SJSA1 (cell line): Measurements from ENCODE around the gene GTF2IRD2. TPM values are rescaled to one million over a fixed set of nuclear protein-coding genes. Genes with fewer than 3 reads are reported as not detected.
"Not testable (repeated sequence)": the region's sequence is repeated elsewhere in the genome, so short reads cannot be mapped to it uniquely, and the experiment has no call there.

Experiments used
- DNase-seq, 2 experiments: peaks; one replicate each; pipeline ENCODE4 v3.0.0-alpha.2; 2015 to 2020; ENCODE audit warnings: low spot score in 2 of 2, low read depth in 1 of 2
- H3K27ac ChIP-seq: fragments of 250-450 bp; sonication (Bioruptor Pico); 2 replicates; pipeline ENCODE4 v1.5.1; 2020; ENCODE audit warnings: mild to moderate bottlenecking, moderate library complexity
- H3K27me3 ChIP-seq: fragments of 250-450 bp; sonication (Bioruptor Pico); replicated peaks from 2 replicates; pipeline ENCODE4 v1.5.1; 2020; ENCODE audit warnings: mild to moderate bottlenecking, moderate library complexity
- H3K36me3 ChIP-seq: fragments of 250-450 bp; sonication (Bioruptor Pico); 2 replicates; pipeline ENCODE4 v1.5.1; 2020; ENCODE audit warnings: mild to moderate bottlenecking
- H3K4me1 ChIP-seq: fragments of 250-450 bp; sonication (Bioruptor Pico); replicated peaks from 2 replicates; pipeline ENCODE4 v1.6.1; 2021; ENCODE audit warnings: mild to moderate bottlenecking
- H3K4me3 ChIP-seq: fragments of 250-450 bp; sonication (Bioruptor Pico); 2 replicates; pipeline ENCODE4 v1.5.1; 2020; ENCODE audit warnings: mild to moderate bottlenecking
- H3K9me3 ChIP-seq: fragments of 250-450 bp; sonication (Bioruptor Pico); replicated peaks from 2 replicates; pipeline ENCODE4 v1.5.1; 2020; ENCODE audit warnings: mild to moderate bottlenecking
- total RNA-seq: library from RNA; depleted of rRNA; stranded (reverse); fragments of >200 nt; shearing (Covaris generic); gene quantifications from 2 replicates; pipeline ENCODE4 v1.2.3, GENCODE V29; 2014; rRNA removed

GTF2IRD2 gene
- total RNA-seq: 6.7 and 8.8 TPM in 2 replicates

GRCh38 chr7:74850833-74851721 is at the start of gene GTF2IRD2:
TSS of gene GTF2IRD2 (minus strand) at chr7:74851605. CDS start at chr7:74836378, 15,227 bp downstream.
- not testable (repeated sequence) for H3K27me3 ChIP-seq, DNase-seq, H3K27ac ChIP-seq, H3K9me3 ChIP-seq, H3K4me3 ChIP-seq, H3K36me3 ChIP-seq, H3K4me1 ChIP-seq

- not testable (repeated sequence) for H3K4me1 ChIP-seq, H3K36me3 ChIP-seq, H3K9me3 ChIP-seq, H3K27me3 ChIP-seq
- peak; percentile 88 to 96 for DNase-seq
- Histone ChIP-seq H3K4me3 (peak overlapping the region; percentile 44), H3K27ac (peak overlapping the region; percentile 38; the same call in 1 of the 2 replicates)
These were observed 39.0 kb upstream of the GTF2IRD2 start for GRCh38 chr7:74890158-74891123.

GRCh38 chr7:74889518-74890129 is 38.2 kb upstream of the GTF2IRD2 start:
- H3K27ac ChIP-seq, H3K27me3 ChIP-seq, DNase-seq, H3K9me3 ChIP-seq, H3K36me3 ChIP-seq, H3K4me1 ChIP-seq: not testable (repeated sequence)
- H3K4me3 ChIP-seq: peak overlapping the region; percentile 18; the same call in 1 of the 2 replicates

GRCh38 chr7:74885295-74885694 is 33.9 kb upstream of the GTF2IRD2 start:
- not testable (repeated sequence) for H3K36me3 ChIP-seq, H3K4me3 ChIP-seq, H3K4me1 ChIP-seq, H3K9me3 ChIP-seq, H3K27ac ChIP-seq, DNase-seq, H3K27me3 ChIP-seq

- DNase-seq: not testable (repeated sequence)
These were observed 30.7 kb upstream of the GTF2IRD2 start for GRCh38 chr7:74882110-74882509.

GRCh38 chr7:74874748-74875512 is 23.5 kb upstream of the GTF2IRD2 start:
- not testable (repeated sequence) for H3K4me3 ChIP-seq, H3K9me3 ChIP-seq, H3K27ac ChIP-seq, H3K36me3 ChIP-seq, H3K27me3 ChIP-seq, H3K4me1 ChIP-seq
- DNase-seq: peak; percentile 33 to 58

More at GRCh38 chr7:74882110-74882509, 30.7 kb upstream of the GTF2IRD2 start:
- H3K27me3 ChIP-seq, H3K9me3 ChIP-seq, H3K4me3 ChIP-seq, H3K4me1 ChIP-seq, H3K36me3 ChIP-seq, H3K27ac ChIP-seq: not testable (repeated sequence)

- not testable (repeated sequence) for H3K27ac ChIP-seq, DNase-seq, H3K9me3 ChIP-seq
These were observed 22.8 kb upstream of the GTF2IRD2 start for GRCh38 chr7:74874104-74874747.

GRCh38 chr7:74872542-74872941 is 21.1 kb upstream of the GTF2IRD2 start:
- not testable (repeated sequence) for H3K4me1 ChIP-seq, H3K27ac ChIP-seq, H3K9me3 ChIP-seq, H3K27me3 ChIP-seq, H3K36me3 ChIP-seq, DNase-seq, H3K4me3 ChIP-seq

More at GRCh38 chr7:74874104-74874747, 22.8 kb upstream of the GTF2IRD2 start:
- H3K4me1 ChIP-seq, H3K4me3 ChIP-seq, H3K27me3 ChIP-seq, H3K36me3 ChIP-seq: not testable (repeated sequence)

GRCh38 chr7:74865777-74866176 is 14.4 kb upstream of the GTF2IRD2 start:
- H3K36me3 ChIP-seq, H3K27ac ChIP-seq, DNase-seq: not testable (repeated sequence)

GRCh38 chr7:74849853-74850252 is 1.6 kb downstream of the GTF2IRD2 start:
- not testable (repeated sequence) for H3K4me3 ChIP-seq, H3K9me3 ChIP-seq, H3K36me3 ChIP-seq, H3K4me1 ChIP-seq, DNase-seq, H3K27ac ChIP-seq, H3K27me3 ChIP-seq

More at GRCh38 chr7:74865777-74866176, 14.4 kb upstream of the GTF2IRD2 start:
- not testable (repeated sequence) for H3K4me3 ChIP-seq, H3K9me3 ChIP-seq, H3K4me1 ChIP-seq, H3K27me3 ChIP-seq

- not testable (repeated sequence) for H3K27me3 ChIP-seq, H3K4me1 ChIP-seq, H3K36me3 ChIP-seq, H3K27ac ChIP-seq, H3K9me3 ChIP-seq, DNase-seq, H3K4me3 ChIP-seq
These were observed 21.0 kb downstream of the GTF2IRD2 start for GRCh38 chr7:74830411-74830810.

- not testable (repeated sequence) for H3K9me3 ChIP-seq, H3K4me1 ChIP-seq, H3K36me3 ChIP-seq, H3K27ac ChIP-seq, H3K4me3 ChIP-seq, H3K27me3 ChIP-seq
- peak in 1 of 2 experiments; percentile 14 for DNase-seq
These were observed 21.4 kb downstream of the GTF2IRD2 start for GRCh38 chr7:74829959-74830358.
